Central memory CD4-positive, alpha-beta T cell (primary cell): ENCODE measurements around the gene COLGALT1.

Experiments used
- DNase-seq: peaks from one replicate; pipeline ENCODE4 v3.0.0; 2022

The COLGALT1 gene

GRCh38 chr19:17602217-17602616 lies 46.8 kb downstream of the COLGALT1 start:
- no peak for DNase-seq

DNA sequence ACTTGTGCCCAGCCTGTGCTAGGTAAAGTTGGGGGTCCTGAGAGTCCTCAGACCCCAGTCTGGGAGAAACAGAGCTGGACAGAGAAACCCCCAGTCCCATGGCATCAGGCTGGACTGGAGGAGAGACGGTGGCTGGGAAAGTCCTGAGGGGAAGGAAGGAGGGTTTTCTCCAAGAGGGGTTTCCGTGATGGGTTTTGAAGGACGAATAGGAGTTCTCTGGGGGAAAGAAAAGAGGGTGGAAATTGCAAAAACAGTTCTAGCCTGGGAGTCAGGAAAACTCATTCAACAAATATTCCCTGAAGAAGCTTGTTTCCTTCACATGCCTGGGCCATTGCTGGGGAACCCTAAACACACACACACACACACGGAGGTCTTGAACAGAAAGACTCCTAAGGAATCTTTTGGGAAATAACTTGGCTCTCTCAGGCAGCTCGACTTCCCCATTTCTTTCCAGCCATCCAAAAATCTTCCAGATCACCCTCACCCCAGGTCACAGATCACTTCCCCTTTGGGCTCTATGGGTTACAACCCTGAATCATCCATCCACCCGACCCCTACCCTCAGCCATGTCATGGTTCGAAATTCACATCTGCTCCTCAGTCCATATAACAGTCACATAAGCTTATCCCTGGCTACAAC lies 47.5 kb downstream of the COLGALT1 start:
- no peak for DNase-seq

GRCh38 chr19:17604372-17605025 lies 49.0 kb downstream of the COLGALT1 start:
- no peak for DNase-seq

DNA sequence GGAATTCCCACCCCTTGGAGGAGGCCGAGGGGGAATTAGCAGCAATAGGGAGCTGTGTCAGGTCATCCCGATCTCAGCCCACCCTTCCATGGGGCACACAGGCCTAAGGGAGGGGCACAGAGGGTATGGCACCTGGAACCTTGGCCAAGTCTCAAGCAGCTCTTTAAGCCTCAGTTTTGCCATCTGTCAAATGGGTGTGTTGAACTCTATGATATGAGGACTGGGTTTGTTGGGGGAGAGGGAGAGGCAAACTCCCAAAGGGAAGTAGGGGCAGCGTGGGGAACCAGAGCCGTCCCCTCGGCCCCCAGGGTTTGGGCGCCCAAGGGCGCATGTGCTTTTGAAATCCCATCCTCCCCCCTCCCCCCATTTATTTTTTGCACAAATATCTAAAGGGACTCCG lies 49.7 kb downstream of the COLGALT1 start:
- DNase-seq: no peak

DNA sequence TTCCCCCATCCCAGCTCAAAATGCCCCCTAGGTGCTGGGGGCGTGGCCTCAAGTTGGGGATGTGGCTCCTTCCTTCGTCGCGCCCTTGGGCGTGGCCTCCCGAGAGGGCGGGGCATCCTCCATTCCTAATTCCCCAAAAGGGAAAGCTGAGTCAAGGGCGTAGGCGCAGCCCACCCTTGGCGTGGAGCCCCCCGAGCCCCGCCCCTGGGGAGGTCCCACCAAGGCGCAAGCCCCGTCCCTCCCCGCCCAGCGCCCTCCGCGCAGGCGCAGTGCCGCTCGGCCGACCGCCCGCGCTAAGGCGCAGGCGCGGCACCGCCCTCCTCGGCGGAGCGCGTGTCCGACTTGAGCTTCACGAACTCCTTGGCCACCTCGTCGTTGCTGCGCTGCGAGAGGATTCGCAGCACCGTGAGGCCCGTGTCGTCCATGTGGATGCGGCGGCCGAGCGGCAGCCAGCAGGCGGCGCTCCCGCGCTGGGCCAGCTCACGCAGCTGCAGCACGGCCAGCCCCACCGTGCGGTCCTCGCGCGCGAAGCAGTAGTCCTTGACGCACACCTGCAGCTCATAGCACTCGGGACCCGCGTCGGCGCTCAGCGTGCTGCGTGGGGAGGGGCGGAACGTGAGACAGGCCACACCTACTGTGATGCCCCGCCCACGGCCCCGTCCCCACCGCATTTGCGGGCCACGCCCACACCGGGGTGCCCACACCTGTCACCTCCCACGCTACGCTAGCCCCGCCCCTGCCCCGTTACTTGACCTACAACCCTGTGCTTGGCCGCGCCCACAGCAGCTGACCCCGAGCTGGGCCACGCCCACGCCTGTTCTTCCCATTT lies 50.5 kb downstream of the COLGALT1 start:
- peak; percentile 85 for DNase-seq

- no peak for DNase-seq
Observed at GRCh38 chr19:17606590-17607185, 51.2 kb downstream of the COLGALT1 start.

- DNase-seq: no peak
Observed at GRCh38 chr19:17607936-17608335, 52.5 kb downstream of the COLGALT1 start.

- no peak for DNase-seq
Observed at GRCh38 chr19:17610384-17610783, 54.9 kb downstream of the COLGALT1 start.

- no peak for DNase-seq
Observed at GRCh38 chr19:17611462-17612244, 56.2 kb downstream of the COLGALT1 start.

DNA sequence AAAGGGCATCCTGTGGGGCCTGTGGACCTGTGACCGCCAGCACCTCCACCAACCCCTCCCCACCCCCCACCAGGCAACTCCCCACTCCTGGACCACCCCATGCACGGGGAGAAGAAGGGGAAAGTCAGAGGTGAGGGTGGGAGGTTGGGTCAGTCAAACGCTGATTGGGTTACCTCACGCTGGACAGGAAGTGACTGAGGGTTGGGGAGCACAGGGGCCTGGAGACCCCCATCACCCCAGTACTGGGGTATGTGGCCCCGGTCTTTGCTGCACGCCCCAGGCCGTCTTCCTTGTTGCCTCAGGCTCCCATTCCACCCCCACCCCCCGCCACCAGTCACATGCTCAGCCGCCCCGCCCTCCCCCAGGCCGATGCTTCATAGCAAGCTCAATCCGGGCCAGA lies 59.0 kb downstream of the COLGALT1 start:
- no peak for DNase-seq

DNA sequence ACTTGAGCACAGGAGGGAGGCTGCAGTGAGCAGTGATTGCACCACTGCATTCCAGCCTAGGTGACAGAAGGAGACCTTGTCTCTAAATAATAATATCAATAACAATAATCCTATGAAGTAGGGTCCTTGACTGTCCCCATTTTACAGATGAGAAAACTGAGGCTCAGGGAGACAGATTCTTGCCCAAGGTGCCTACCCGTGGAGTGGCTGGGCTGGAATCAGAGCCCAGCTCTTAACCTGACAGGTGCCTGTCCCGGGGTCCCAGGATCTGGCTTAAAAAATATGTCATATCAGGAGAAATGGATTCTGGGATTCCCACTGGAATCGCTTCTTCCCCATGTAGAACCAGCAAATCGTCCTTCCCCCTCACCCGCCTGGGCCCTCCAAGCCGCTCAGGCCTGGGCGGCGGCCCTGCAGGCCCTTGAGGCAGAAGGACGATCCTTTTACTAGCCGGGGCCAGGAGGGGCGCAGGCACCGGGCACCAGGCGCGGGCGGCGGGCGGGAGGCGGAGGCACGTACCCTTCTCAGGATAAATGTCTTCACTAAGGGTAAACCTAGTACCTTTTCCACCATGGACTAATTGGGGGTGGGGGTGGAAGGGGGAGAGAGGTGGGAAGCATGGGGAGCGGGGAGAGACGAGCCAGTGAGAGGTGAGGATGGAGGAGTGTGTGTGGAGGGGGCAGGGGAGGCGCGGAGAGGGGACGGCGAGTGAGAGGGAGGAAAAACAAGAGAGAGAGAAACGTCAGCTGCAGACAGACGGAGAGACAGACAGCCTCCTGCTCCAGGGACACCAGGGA lies 60.6 kb downstream of the COLGALT1 start:
- DNase-seq: no peak

GRCh38 chr19:17616686-17616960 lies 61.2 kb downstream of the COLGALT1 start:
- DNase-seq: no peak

GRCh38 chr19:17616961-17617806 lies 61.7 kb downstream of the COLGALT1 start:
- DNase-seq: no peak

- no peak for DNase-seq
Observed at GRCh38 chr19:17617807-17618192, 62.4 kb downstream of the COLGALT1 start.

DNA sequence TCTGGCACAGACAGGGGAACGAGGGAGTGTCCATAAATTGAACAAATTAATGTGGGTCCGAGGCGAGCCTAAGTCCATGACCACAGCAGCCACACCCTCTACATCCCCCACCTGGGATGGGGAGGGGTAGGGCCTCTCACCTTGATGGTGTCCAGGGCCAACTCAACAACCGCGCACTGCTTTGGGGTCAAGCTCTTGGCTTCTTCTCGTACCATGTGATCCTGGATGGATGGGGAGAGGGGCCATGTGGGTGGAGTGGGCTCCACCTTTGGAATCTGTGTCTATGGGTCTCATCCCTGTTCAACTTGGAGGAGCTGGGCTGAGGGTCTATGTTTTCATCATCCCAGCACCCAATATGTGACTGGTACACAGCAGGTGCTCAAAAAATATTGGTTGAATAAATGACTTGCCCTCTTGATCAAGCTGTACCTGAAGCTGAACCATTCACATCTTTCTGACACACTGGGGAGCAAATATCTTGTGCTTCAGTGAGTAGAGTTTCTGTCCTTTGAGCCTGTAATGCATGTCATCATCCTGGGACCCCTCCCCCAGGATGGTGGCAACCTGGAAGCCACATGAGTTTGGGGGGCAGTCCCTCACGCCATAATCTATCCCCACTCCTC lies 62.9 kb downstream of the COLGALT1 start:
- no peak for DNase-seq

GRCh38 chr19:17618936-17619335 lies 63.5 kb downstream of the COLGALT1 start:
- DNase-seq: no peak

DNA sequence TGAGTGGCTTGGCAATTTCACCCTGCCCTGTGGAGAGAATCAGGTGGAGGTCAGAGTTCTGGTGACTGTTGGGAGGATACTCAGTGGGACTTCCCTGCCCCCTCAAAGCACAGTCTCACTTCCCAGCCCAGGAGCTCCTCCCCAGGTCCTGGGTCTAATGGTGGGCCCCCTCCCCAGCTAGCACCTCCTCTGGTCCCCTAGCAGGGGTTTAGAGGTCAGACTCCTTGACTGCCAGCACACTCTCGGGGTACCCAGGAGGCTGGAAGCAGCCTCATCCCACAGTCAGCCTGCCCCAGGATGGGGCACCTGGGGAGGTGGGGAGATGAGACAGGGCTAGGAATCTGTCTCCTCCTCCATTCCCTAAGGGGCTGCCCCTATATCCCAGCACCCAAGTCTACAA lies 65.2 kb downstream of the COLGALT1 start:
- no peak for DNase-seq

GRCh38 chr19:17623224-17623935 lies 67.9 kb downstream of the COLGALT1 start:
- DNase-seq: no peak

DNA sequence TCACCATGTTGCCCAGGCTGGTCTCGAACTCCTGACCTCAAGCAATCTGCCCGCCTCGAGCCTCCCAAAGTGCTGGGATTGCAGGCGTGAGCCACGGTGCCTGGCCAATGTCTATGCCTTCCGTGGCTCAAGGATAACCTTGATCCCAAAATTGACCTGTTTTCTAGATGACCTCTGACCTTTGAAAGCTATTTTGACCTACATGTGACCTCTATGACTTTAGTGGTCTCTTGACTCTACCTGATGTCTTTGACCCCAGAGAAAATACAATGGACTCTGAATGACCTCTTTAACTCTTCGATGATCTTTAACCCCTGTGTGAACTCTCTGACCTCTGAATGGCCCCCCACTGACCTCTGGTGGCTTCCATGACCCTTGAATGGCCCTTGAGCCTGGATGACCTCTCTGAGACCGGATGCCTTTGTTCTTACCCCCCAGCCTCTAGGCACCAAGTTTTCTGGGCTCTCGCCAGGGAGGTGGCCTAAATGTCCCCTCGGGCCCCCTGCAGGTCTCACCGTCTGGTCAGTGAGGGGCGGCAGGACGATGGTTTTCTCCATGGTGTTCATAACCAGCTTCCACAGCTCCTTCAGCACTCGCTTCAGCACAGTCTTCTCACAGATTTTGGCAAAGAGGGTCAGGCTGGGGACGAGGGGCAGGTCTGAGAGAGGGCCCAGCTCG lies 69.0 kb downstream of the COLGALT1 start:
- no peak for DNase-seq
